ENCODE data around the gene PCK1. TPM values are rescaled to one million over a fixed set of nuclear protein-coding genes. Genes with fewer than 3 reads are reported as not detected.

PCK1 gene
- total RNA-seq, 1 experiment from 2014 or later, result not detected

DNA sequence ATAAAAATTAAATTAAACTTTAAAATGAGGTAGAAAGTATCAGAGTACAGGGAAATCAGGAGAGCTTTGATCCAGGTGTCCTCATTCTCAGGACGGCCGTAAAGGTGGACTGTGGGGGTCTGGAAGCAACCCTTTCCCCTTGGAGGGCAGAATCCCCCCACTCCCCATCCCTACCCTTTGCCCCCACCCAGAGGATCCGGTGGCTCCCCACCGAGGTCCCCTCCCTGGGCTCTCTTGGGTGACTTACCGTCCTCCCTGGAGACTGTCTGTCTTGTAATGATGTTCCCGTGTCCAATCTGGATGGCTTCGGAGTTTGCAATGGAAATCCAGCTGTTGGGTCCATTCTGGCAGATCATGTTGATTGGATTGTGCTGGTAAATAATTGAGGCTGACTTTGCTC lies 52.0 kb downstream of the PCK1 start:
- Histone ChIP-seq H3T11ph (ENCODE audit: low read length) (no peak overlapping the region), H3K23me2 (ENCODE audit: insufficient read length, low read depth, low read length, poor library complexity, severe bottlenecking) (no peaks in the 10 kb centered on the region), H2BK15ac (ENCODE audit: low read depth, low read length) (no peak overlapping the region), H3K23ac (ENCODE audit: insufficient read length, low read depth, low read length) (no peak overlapping the region), H3K79me2 (ENCODE audit: insufficient read depth, low read length) (no peaks in the 10 kb centered on the region), H3K4ac (ENCODE audit: low read depth, low read length) (no peak overlapping the region), H4K20me1 (ENCODE audit: control insufficient read depth, insufficient read depth, insufficient read length) (no peaks in the 10 kb centered on the region), H2AK5ac (ENCODE audit: insufficient read length, low read length) (no peak overlapping the region), H4K8ac (replicated peaks; ENCODE audit: insufficient read length, low read depth, low read length) (no peak overlapping the region), H2AFZ (ENCODE audit: low read length) (no peak overlapping the region), H3K4me1 (ENCODE audit: insufficient read depth, low read length) (no peaks in the 10 kb centered on the region), H3K4me2 (ENCODE audit: insufficient read depth, insufficient read length, low read length) (no peak overlapping the region), H3K18ac (ENCODE audit: insufficient read length, low read depth, low read length) (no peak overlapping the region), H2BK12ac (ENCODE audit: insufficient read length, low read depth, low read length) (no peak overlapping the region), H3K9ac (ENCODE audit: extremely low read depth, insufficient read length, low read length) (no peak overlapping the region), H3K14ac (ENCODE audit: insufficient read depth, low read length) (no peak overlapping the region), H2BK20ac (ENCODE audit: low read depth, low read length, poor library complexity, severe bottlenecking) (no peak overlapping the region), H2BK120ac (ENCODE audit: low read depth, low read length, poor library complexity, severe bottlenecking) (no peak overlapping the region), H4K91ac (ENCODE audit: insufficient read length, low read depth, low read length) (no peak overlapping the region), H3K9me3 (ENCODE audit: control insufficient read depth, low read depth, low read length) (no peaks in the 10 kb centered on the region), H4K5ac (ENCODE audit: insufficient read length, low read depth, low read length) (no peak overlapping the region), H3K79me1 (ENCODE audit: insufficient read depth, low read depth, low read length, poor library complexity, severe bottlenecking) (no peaks in the 10 kb centered on the region), H3K56ac (ENCODE audit: insufficient read length, low read depth, low read length) (no peak overlapping the region), H2BK5ac (ENCODE audit: insufficient read length, low read length) (no peak overlapping the region), H3K27ac (ENCODE audit: insufficient read length, low read depth, low read length) (no peak overlapping the region), H3K27me3 (ENCODE audit: insufficient read depth, low read length) (no peaks in the 10 kb centered on the region)
- DNase-seq, result no peak
- Mint-ChIP-seq H3K4me3 (no peak overlapping the region), H3K27ac (no peak overlapping the region), H3K27me3 (ENCODE audit: low read depth) (no peaks in the 10 kb centered on the region; the same call in none of the 2 replicates), H3K36me3 (ENCODE audit: insufficient read depth in 1 of 3, low read depth in 3 of 3) (no peaks in the 10 kb centered on the region), H3K4me1 (peaks cover 6 to 10% of the 10 kb centered on the region in 2 experiments), H3K9me3 (no peaks in the 10 kb centered on the region)
- TF ChIP-seq, protein P1, sequence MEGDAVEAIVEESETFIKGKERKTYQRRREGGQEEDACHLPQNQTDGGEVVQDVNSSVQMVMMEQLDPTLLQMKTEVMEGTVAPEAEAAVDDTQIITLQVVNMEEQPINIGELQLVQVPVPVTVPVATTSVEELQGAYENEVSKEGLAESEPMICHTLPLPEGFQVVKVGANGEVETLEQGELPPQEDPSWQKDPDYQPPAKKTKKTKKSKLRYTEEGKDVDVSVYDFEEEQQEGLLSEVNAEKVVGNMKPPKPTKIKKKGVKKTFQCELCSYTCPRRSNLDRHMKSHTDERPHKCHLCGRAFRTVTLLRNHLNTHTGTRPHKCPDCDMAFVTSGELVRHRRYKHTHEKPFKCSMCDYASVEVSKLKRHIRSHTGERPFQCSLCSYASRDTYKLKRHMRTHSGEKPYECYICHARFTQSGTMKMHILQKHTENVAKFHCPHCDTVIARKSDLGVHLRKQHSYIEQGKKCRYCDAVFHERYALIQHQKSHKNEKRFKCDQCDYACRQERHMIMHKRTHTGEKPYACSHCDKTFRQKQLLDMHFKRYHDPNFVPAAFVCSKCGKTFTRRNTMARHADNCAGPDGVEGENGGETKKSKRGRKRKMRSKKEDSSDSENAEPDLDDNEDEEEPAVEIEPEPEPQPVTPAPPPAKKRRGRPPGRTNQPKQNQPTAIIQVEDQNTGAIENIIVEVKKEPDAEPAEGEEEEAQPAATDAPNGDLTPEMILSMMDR (conservative IDR thresholded peaks at IDR 0.05), result no peak
- WGBS (ENCODE audit: extremely low coverage, insufficient read length, low lambda C conversion rate), result no CpG with 5 or more reads among the region's 7 CpGs

All from H9 (cell line).